ENCODE data around the gene CFAP65.

Gene CFAP65

GRCh38 chr2:218962859-218963492, 78.3 kb downstream of the CFAP65 start:
- peak; percentile 20 to 35 for DNase-seq

DNA sequence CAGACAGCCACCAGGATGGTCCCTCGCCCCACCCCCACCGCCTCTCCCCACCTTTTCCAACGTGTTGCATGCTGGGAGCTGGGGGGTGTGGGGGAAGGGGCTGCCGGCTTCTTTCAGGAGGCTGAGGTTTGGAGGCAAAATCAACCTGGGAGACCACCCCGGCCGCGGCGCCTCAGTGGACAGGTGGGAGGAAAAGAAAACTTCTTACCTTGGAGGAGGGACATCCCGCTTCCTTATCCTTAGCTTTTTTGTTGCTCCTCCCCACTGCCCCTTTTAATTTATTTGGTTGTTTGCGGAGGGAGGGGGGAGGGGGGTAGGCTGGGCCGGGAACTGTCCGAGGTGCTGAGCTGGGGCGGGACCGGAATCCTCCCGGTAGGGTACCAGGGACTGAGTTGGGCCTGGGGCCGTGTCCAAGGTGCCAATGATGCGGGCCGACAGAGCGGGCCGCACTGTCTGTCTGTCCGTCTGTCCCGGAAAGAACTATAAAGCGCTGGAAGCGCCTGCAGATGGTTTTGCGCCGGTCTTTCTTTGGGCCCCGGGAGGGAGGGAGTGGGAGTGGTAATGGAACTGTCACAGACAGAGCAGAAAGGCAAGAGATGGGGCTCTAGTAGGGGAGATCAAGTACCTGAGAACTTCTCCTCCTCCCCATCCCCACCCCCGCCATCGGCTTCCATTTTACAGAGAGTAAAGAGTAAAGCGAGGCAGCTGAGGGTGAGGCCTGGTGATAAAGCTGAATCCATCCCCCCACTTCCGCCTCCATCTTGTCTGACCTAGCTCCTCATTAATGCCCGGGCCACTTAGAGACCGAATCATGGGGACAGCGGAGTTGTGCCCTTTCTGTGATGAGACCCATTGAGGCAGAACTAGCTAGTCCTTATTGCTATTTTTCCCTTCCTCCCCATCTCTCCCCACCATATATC, 79.4 kb downstream of the CFAP65 start:
- no peak for DNase-seq

DNA sequence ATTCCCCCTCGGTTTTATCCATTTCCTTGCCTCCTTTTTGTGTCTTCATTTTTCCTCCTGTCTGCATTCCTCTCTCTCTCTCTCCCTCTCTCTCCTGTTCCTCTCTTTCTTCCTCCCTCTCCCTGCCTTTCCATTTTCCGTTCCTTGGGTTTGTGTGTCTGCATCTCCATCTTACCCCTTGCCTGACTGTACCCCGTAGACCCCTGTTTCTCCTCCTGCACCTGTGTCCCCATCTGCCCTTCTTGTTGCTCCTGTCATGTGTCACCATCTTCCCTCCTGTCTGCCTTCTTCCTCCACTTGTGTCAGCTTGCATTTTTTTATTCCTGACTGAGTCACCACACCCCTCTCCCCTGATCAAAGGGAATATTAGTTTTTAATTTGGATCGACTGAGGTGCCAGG, 80.1 kb downstream of the CFAP65 start:
- DNase-seq = no peak

- no peak for DNase-seq
Observed at GRCh38 chr2:218960309-218961165, 80.8 kb downstream of the CFAP65 start.

DNA sequence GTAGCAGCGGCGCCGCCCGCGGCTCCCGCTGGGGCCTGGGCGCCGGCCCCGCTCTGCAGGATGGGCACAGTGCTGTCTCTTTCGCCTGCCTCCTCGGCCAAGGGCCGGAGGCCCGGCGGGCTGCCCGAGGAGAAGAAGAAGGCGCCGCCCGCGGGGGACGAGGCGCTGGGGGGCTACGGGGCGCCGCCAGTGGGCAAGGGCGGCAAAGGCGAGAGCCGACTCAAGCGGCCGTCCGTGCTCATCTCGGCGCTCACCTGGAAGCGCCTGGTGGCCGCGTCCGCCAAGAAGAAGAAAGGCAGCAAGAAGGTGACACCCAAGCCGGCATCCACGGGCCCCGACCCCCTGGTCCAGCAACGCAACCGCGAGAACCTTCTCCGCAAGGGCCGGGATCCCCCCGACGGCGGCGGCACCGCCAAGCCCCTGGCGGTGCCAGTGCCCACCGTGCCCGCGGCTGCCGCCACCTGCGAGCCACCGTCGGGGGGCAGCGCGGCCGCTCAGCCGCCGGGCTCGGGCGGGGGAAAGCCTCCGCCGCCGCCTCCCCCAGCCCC, 81.5 kb downstream of the CFAP65 start:
- no peak for DNase-seq

GRCh38 chr2:218959141-218959731, 82.1 kb downstream of the CFAP65 start, which contains the start of gene CDK5R2:
Gene CDK5R2 (plus strand): TSS chr2:218959666. CDS start chr2:218959821, 155 bp downstream.
- DNase-seq = peak; percentile 61 to 64

DNA sequence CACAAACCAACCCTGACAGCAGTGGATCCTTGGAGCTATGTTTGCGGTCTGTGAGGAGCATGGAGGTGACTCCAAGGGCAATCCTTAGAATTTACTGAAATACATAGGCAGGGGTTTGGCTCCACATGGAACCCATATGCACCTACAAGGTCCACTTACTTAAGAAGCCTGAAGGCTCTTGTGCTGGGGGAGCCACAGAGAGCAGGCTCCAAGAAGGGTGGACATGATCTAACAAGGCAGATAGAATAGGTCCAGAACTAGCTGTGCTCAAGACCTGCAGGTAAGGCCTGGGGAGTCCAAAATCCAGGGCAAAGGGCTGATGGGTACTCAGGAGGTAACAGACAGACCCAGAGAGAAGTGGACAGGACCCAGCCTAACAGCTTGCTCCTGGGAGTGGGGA, 83.0 kb downstream of the CFAP65 start:
- no peak for DNase-seq

- DNase-seq = no peak
Observed at GRCh38 chr2:218957671-218958070, 83.6 kb downstream of the CFAP65 start.

DNA sequence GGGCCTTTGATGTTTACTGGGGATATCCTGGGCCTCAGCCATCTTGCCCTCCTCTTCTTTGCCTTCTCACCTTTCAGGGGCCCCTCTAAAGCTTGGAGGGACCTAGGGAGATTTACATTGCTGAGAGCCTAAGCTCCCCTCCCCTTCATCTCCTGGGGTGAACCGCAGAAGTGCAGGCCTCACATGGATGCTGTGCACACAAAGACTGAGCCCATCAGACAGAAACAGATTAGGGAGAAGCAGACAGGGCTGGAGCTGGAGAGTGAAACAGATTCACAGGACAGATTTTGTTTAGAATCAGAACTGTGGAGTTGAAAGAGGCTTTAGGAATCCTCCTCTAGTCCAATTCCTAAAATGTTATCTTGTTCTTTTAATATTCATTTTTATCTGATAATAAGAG, 85.3 kb downstream of the CFAP65 start:
- DNase-seq = no peak

DNA sequence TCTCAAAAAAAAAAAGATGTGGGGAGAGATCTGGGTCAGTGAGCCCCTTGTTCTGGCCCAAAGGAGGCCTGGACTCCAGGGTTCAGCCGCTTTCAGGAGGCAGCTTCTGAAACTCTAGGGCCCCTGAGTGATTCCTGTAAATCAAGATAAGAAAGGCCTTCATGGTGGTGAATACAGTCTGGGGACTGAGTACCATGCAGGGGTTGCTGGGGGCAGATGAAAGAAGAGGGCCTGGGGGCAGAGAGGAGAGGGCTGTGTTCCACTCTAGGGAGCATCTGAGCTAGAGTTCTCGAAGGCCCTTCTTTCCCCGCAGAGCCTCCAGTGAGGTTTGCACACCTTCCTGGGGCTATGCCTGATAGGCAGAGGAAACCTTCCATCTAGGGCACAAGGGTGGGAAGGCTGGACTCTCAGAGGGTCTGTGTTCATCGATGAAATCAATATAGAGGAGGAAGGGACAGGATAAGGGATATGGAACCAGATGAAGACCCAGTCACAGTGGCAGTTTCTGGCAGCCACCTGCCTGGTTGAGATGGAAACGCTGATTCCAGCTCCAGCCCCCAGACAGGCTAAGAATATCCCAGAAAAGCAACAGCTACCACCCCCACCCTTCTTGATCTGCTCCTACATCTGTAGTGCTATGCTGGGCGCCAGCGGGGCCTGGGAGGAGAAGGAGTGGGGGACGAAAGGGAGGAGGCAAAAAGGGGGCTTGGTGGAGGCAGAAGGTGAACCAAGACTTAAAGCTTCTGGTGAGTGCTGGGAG, 86.6 kb downstream of the CFAP65 start:
- DNase-seq = peak in 1 of 2 donors; percentile 16

GRCh38 chr2:218953366-218953954, 87.9 kb downstream of the CFAP65 start:
- DNase-seq = no peak
